ENCODE results near the gene TMED6.

- TF ChIP-seq CTCF (IDR thresholded peaks at IDR 0.05) (no peak), POLR2A (IDR thresholded peaks at IDR 0.05) (no peak)
These were observed 45.6 kb downstream of the TMED6 start for GRCh38 chr16:69306031-69306430.
